Calu3 (cell line): ENCODE results near the gene CPLX1. TPM values are rescaled to one million over a fixed set of nuclear protein-coding genes. Genes with fewer than 3 reads are reported as not detected.

Experiments
- BruUV-seq: library from RNA; stranded (reverse); fragments of 400-500 nt; replicated peaks from 2 replicates; lab custom pipeline; 2021; lab: Mats Ljungman, UMichigan
- CTCF ChIA-PET: fragments of 300-600 bp; sonication (Branson Sonifier 250); formaldehyde crosslinking; loops from one replicate; lab custom pipeline; 2022; ENCODE audit warnings: antibody characterized with exemption; lab: Charles Lee
- DNase-seq: peaks from one replicate; pipeline ENCODE4 v3.0.0; 2022
- H3K27ac Mint-ChIP-seq: one replicate; pipeline ENCODE4 v1.8.0; 2022; ENCODE audit warnings: mixed read lengths; ENCODE audit not compliant: unreplicated experiment
- H3K27me3 Mint-ChIP-seq: one replicate; pipeline ENCODE4 v1.8.0; 2022; ENCODE audit warnings: mixed read lengths; ENCODE audit not compliant: unreplicated experiment
- H3K36me3 Mint-ChIP-seq: one replicate; pipeline ENCODE4 v1.8.0; 2022; ENCODE audit warnings: mild to moderate bottlenecking, moderate library complexity, mixed read lengths; ENCODE audit not compliant: insufficient read depth, unreplicated experiment
- H3K4me1 Mint-ChIP-seq: one replicate; pipeline ENCODE4 v1.8.0; 2022; ENCODE audit warnings: mild to moderate bottlenecking, low read depth, mixed read lengths; ENCODE audit not compliant: unreplicated experiment
- H3K4me3 Mint-ChIP-seq: one replicate; pipeline ENCODE4 v1.8.0; 2022; ENCODE audit warnings: mild to moderate bottlenecking, low read depth, moderate library complexity, mixed read lengths; ENCODE audit not compliant: unreplicated experiment
- H3K9me3 Mint-ChIP-seq: one replicate; pipeline ENCODE4 v1.8.0; 2022; ENCODE audit warnings: low read depth, mixed read lengths; ENCODE audit not compliant: unreplicated experiment
- CTCF ChIP-seq: fragments of 200-600 bp; IDR thresholded peaks from one replicate; pipeline ENCODE4 v1.8.0; 2022; ENCODE audit warnings: antibody characterized with exemption; ENCODE audit not compliant: unreplicated experiment
- intact Hi-C: fragments of 100-400 bp; cut with micrococcal nuclease; formaldehyde crosslinking; loops from one replicate; pipeline ENCODE4 v1.10.0; 2022; ENCODE audit not compliant: unreplicated experiment
- total RNA-seq: library from RNA; stranded (reverse); gene quantifications from 2 replicates; pipeline ENCODE4 v1.2.3, GENCODE V29; 2022

CPLX1 gene
- total RNA-seq, 1 experiment from 2014 or later = 0.42 TPM

GRCh38 chr4:766152-766515, 59.8 kb downstream of the CPLX1 start:
- Mint-ChIP-seq H3K27ac (peak overlapping the region; percentile 53), H3K4me3 (no peak overlapping the region), H3K27me3 (no peaks in the 10 kb centered on the region), H3K9me3 (no peaks in the 10 kb centered on the region), H3K4me1 (no peaks in the 10 kb centered on the region), H3K36me3 (peaks cover 82% of the 10 kb centered on the region)
- DNase-seq = no peak
- no peak for TF ChIP-seq CTCF
- BruUV-seq = no TSS peak
- CTCF ChIA-PET = no interaction called here
- intact Hi-C loops = no loop called here

- no peak overlapping the region for H3K27ac Mint-ChIP-seq
- H3K9me3 Mint-ChIP-seq = peaks cover 5% of the 10 kb centered on the region
- H3K27me3 Mint-ChIP-seq = peaks cover 12% of the 10 kb centered on the region
- H3K4me1 Mint-ChIP-seq = no peaks in the 10 kb centered on the region
- no peak overlapping the region for H3K4me3 Mint-ChIP-seq
- CTCF ChIA-PET = no interaction called here
- TF ChIP-seq CTCF = no peak
- H3K36me3 Mint-ChIP-seq = peaks cover 88% of the 10 kb centered on the region
- DNase-seq = no peak
- intact Hi-C loops = no loop called here
- BruUV-seq = no TSS peak
These were observed 61.3 kb downstream of the CPLX1 start for GRCh38 chr4:764405-765169.

GRCh38 chr4:763922-764321, 62.0 kb downstream of the CPLX1 start:
- Mint-ChIP-seq H3K27me3 (peaks cover 12% of the 10 kb centered on the region), H3K9me3 (peaks cover 5% of the 10 kb centered on the region), H3K4me1 (no peaks in the 10 kb centered on the region), H3K36me3 (peaks cover 81% of the 10 kb centered on the region), H3K27ac (peak overlapping the region; percentile 50), H3K4me3 (no peak overlapping the region)
- no TSS peak for BruUV-seq
- intact Hi-C loops = no loop called here
- no peak for DNase-seq
- CTCF ChIA-PET = no interaction called here
- no peak for TF ChIP-seq CTCF

GRCh38 chr4:763191-763810, 62.6 kb downstream of the CPLX1 start:
- H3K9me3 Mint-ChIP-seq = peaks cover 5% of the 10 kb centered on the region
- no peaks in the 10 kb centered on the region for H3K4me1 Mint-ChIP-seq
- CTCF ChIA-PET = interaction anchor here (0.7 kb wide), 1 partner anchor 11 kb away, joined by 4 read pairs; no protein-coding TSS in a partner anchor
- peaks cover 83% of the 10 kb centered on the region for H3K36me3 Mint-ChIP-seq
- peak overlapping the region; percentile 50 for H3K27ac Mint-ChIP-seq
- no peak for DNase-seq
- intact Hi-C loops = no loop called here
- peaks cover 12% of the 10 kb centered on the region for H3K27me3 Mint-ChIP-seq
- BruUV-seq = no TSS peak
- TF ChIP-seq CTCF = no peak
- H3K4me3 Mint-ChIP-seq = no peak overlapping the region
